ENCODE data around the gene ACADS. TPM values are rescaled to one million over a fixed set of nuclear protein-coding genes. Genes with fewer than 3 reads are reported as not detected.

Gene ACADS
- total and polyA plus RNA-seq, 8 donors, result 15.2 to 59.2 (median 20.9) TPM

DNA sequence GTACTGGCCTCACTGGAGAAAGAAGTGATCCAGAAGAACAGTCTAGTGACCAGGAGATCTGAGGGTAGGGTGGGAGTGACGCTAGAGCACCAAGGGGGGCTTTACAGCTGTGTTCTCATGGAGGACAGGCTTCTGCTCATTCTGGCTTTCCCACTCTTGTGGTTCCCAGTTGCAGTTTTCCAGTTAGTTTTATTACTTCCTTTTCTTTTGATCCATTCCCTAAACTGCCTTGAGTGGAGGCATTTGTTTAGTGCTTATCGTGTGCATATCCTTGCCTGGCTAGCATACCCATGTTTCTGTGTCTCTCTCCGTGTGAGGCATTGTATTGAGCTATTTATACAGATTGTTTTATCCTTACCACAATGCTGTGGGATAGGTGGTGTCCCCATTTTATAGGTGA lies 34.6 kb upstream of the ACADS start:
- H3K9me3 ChIP-seq, result no peaks in the 10 kb centered on the region
- no peak overlapping the region for H3K4me3 ChIP-seq
- no peaks in the 10 kb centered on the region for H3K27me3 ChIP-seq
- H3K27ac ChIP-seq, result no peak overlapping the region
- H3K36me3 ChIP-seq, result peaks cover 0 to 19% (median 11%) of the 10 kb centered on the region in 3 donors
- intact Hi-C loops (cut with DNase I), result no loop called here
- TF ChIP-seq, protein P1, sequence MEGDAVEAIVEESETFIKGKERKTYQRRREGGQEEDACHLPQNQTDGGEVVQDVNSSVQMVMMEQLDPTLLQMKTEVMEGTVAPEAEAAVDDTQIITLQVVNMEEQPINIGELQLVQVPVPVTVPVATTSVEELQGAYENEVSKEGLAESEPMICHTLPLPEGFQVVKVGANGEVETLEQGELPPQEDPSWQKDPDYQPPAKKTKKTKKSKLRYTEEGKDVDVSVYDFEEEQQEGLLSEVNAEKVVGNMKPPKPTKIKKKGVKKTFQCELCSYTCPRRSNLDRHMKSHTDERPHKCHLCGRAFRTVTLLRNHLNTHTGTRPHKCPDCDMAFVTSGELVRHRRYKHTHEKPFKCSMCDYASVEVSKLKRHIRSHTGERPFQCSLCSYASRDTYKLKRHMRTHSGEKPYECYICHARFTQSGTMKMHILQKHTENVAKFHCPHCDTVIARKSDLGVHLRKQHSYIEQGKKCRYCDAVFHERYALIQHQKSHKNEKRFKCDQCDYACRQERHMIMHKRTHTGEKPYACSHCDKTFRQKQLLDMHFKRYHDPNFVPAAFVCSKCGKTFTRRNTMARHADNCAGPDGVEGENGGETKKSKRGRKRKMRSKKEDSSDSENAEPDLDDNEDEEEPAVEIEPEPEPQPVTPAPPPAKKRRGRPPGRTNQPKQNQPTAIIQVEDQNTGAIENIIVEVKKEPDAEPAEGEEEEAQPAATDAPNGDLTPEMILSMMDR (IDR thresholded peaks at IDR 0.05), result no peak
- H3K4me1 ChIP-seq, result peaks cover 11 to 33% (median 24%) of the 10 kb centered on the region in 3 donors
- no peak for ATAC-seq
- no peak for DNase-seq
- no peak for FAIRE-seq
- WGBS, 2 donors, result 32 to 38% methylated on average over 3 of the region's 3 CpGs

DNA sequence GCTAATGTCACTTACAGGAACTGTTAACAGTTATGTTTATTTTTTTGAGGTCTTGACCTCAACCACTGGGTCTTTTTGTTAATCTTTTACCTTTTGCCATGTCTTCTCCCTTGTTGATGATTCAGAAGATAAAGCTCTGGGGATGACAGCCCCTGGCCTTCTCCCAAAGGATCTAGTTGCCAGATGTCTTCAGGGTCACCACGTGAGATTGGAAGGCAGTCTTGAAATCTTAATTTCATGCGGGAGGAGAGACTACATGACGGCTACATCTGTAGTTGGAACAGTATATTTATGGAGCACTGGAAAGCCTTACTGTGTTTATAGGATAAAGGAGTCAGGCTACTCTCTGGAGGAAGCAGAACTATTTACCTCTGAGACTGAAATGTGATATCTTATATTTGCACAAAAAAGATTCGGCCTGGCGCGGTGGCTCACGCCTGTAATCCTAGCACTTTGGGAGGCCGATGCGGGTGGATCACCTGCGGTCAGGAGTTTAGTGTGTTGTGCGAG lies 33.0 kb upstream of the ACADS start:
- H3K4me1 ChIP-seq, result peaks cover 11 to 33% (median 24%) of the 10 kb centered on the region in 3 donors
- H3K36me3 ChIP-seq, result peaks cover 0 to 31% (median 25%) of the 10 kb centered on the region in 3 donors
- TF ChIP-seq, protein P1 (IDR thresholded peaks at IDR 0.05), result no peak
- no peaks in the 10 kb centered on the region for H3K27me3 ChIP-seq
- peak overlapping the region in 2 of 4 donors; percentile 29 to 58 for H3K27ac ChIP-seq
- H3K4me3 ChIP-seq, result no peak overlapping the region
- H3K9me3 ChIP-seq, result no peaks in the 10 kb centered on the region
- peak in 3 of 4 donors; percentile 4 to 9 (median 5) for ATAC-seq
- intact Hi-C loops (cut with DNase I), result no loop called here
- no peak for FAIRE-seq
- no peak for DNase-seq
- 43 to 49% methylated on average over 11 of the region's 11 CpGs for WGBS, 2 donors

GRCh38 chr12:120693848-120694247 lies 31.8 kb upstream of the ACADS start:
- intact Hi-C loops (cut with DNase I), result no loop called here
- Histone ChIP-seq H3K36me3 (peaks cover 0 to 43% (median 37%) of the 10 kb centered on the region in 3 donors), H3K4me1 (peaks cover 11 to 33% (median 24%) of the 10 kb centered on the region in 3 donors), H3K27me3 (no peaks in the 10 kb centered on the region), H3K4me3 (no peak overlapping the region), H3K27ac (no peak overlapping the region), H3K9me3 (no peaks in the 10 kb centered on the region)
- ATAC-seq, result no peak
- TF ChIP-seq, protein P1 (IDR thresholded peaks at IDR 0.05), result no peak
- no peak for FAIRE-seq
- no peak for DNase-seq
- 87 to 88% methylated on average over 4 of the region's 4 CpGs for WGBS, 2 donors

DNA sequence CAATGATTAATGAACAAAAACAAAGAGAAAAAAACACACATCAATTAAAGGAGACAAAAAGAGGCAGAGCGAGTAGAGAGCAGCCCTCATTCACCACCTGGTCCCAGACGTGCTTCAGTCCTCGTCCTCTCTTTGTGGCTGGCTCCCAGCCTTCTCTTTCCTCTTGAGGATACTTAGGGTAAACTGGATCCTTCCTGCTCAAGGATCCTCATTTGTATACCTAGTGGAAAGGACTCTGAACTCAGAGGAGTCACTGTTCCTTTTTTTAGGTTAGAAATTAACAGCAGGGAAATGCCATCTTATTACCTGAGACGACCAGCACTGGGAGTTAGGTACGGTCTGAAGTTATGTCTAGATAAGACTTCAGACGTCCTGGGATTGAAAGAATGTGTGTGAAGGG lies 29.0 kb upstream of the ACADS start:
- peaks cover 0 to 50% (median 44%) of the 10 kb centered on the region in 3 donors for H3K36me3 ChIP-seq
- 62 to 69% methylated on average over 6 of the region's 6 CpGs for WGBS, 2 donors
- H3K4me1 ChIP-seq, result peaks cover 0 to 9% (median 9%) of the 10 kb centered on the region in 3 donors
- no peaks in the 10 kb centered on the region for H3K9me3 ChIP-seq
- no peak overlapping the region for H3K4me3 ChIP-seq
- no peaks in the 10 kb centered on the region for H3K27me3 ChIP-seq
- intact Hi-C loops (cut with DNase I), result no loop called here
- no peak for DNase-seq
- no peak overlapping the region for H3K27ac ChIP-seq
- TF ChIP-seq, protein P1 (IDR thresholded peaks at IDR 0.05), result no peak
- no peak for ATAC-seq
- no peak for FAIRE-seq

- Histone ChIP-seq H3K36me3 (peaks cover 0 to 57% (median 48%) of the 10 kb centered on the region in 3 donors), H3K27me3 (no peaks in the 10 kb centered on the region), H3K27ac (no peak overlapping the region), H3K4me3 (no peak overlapping the region), H3K9me3 (no peaks in the 10 kb centered on the region), H3K4me1 (peaks cover 0 to 6% (median 3%) of the 10 kb centered on the region in 3 donors)
- FAIRE-seq (no peak), ATAC-seq (no peak), DNase-seq (no peak)
- intact Hi-C loops (cut with DNase I), result no loop called here
- TF ChIP-seq, protein P1 (IDR thresholded peaks at IDR 0.05), result no peak
- WGBS, 2 donors, result 79 to 94% methylated on average over 1 of the region's 1 CpG
Observed at GRCh38 chr12:120697344-120697743, 28.3 kb upstream of the ACADS start.

All from pancreas (tissue), 10 donors.